Neural crest cell (in vitro differentiated cells): ENCODE results near the gene AARS1. TPM values are rescaled to one million over a fixed set of nuclear protein-coding genes. Genes with fewer than 3 reads are reported as not detected.
A peak's percentile ranks its signal among the peaks of the same experiment; 100 is the strongest.
"Not testable (repeated sequence)": the region's sequence is repeated elsewhere in the genome, so short reads cannot be mapped to it uniquely, and the experiment has no call there.

Source experiments
- DNase-seq: peaks from one replicate; pipeline ENCODE4 v3.0.0; 2021; ENCODE audit warnings: low read depth, mixed read lengths, low spot score
- H3K27ac Mint-ChIP-seq: one replicate; pipeline ENCODE4 v1.8.0; 2021; ENCODE audit warnings: mild to moderate bottlenecking, mixed read lengths; ENCODE audit not compliant: unreplicated experiment
- H3K27me3 Mint-ChIP-seq: 2 replicates; pipeline ENCODE4 v1.8.0; 2021; ENCODE audit warnings: low read depth, mild to moderate bottlenecking, mixed read lengths
- H3K36me3 Mint-ChIP-seq: 2 replicates; pipeline ENCODE4 v1.8.0; 2021; ENCODE audit warnings: low read depth, mild to moderate bottlenecking, mixed read lengths
- H3K4me1 Mint-ChIP-seq: 2 replicates; pipeline ENCODE4 v1.8.0; 2021; ENCODE audit warnings: mixed read lengths
- H3K4me3 Mint-ChIP-seq: one replicate; pipeline ENCODE4 v1.8.0; 2021; ENCODE audit warnings: mild to moderate bottlenecking, mixed read lengths
- H3K9me3 Mint-ChIP-seq: 2 replicates; pipeline ENCODE4 v1.8.0; 2021; ENCODE audit warnings: mixed read lengths
- total RNA-seq: library from RNA; stranded (reverse); gene quantifications from 2 replicates; pipeline ENCODE4 v1.2.1, GENCODE V29; 2021
- TF ChIP-seq, protein P1 (sequence below): fragments of 200-600 bp; sonication (generic); conservative IDR thresholded peaks from 2 replicates; pipeline ENCODE4 v1.5.0; 2021; ENCODE audit warnings: antibody characterized with exemption, mild to moderate bottlenecking

The AARS1 gene
- total RNA-seq, 1 donor from 2014 or later: 128 TPM

DNA sequence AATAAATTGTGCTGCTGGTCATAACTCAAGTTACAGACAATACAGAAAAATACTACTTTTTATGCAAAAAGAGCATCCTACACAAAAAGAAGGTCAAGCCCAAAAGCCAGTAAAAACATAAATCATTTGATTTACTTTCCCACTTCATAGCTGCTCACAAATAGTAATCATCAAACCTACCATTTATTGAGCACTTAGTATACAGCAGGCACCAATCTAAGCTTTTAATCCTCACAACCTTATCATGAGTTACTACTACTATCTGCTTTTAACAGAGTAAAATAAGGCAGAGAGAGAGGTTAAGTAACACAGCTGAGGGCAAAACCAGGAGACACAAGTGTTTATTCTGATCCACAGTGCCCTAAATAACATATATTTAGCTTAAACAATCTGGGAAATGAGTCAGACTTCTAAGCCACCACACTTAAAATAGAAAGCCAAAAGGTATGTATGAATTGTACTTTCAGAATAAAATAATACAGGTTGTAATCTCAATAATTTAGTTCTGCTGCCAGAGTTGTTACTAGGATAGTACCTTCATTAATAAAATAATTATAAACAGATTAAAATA lies 1.7 kb upstream of the AARS1 start:
- no peak for DNase-seq
- H3K27ac Mint-ChIP-seq: no peak overlapping the region
- peaks cover 15% of the 10 kb centered on the region for H3K4me1 Mint-ChIP-seq
- peak overlapping the region; percentile 15 for H3K4me3 Mint-ChIP-seq
- TF ChIP-seq, protein P1, sequence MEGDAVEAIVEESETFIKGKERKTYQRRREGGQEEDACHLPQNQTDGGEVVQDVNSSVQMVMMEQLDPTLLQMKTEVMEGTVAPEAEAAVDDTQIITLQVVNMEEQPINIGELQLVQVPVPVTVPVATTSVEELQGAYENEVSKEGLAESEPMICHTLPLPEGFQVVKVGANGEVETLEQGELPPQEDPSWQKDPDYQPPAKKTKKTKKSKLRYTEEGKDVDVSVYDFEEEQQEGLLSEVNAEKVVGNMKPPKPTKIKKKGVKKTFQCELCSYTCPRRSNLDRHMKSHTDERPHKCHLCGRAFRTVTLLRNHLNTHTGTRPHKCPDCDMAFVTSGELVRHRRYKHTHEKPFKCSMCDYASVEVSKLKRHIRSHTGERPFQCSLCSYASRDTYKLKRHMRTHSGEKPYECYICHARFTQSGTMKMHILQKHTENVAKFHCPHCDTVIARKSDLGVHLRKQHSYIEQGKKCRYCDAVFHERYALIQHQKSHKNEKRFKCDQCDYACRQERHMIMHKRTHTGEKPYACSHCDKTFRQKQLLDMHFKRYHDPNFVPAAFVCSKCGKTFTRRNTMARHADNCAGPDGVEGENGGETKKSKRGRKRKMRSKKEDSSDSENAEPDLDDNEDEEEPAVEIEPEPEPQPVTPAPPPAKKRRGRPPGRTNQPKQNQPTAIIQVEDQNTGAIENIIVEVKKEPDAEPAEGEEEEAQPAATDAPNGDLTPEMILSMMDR: no peak
- no peaks in the 10 kb centered on the region for H3K27me3 Mint-ChIP-seq
- no peaks in the 10 kb centered on the region for H3K9me3 Mint-ChIP-seq
- peaks cover 2% of the 10 kb centered on the region for H3K36me3 Mint-ChIP-seq

DNA sequence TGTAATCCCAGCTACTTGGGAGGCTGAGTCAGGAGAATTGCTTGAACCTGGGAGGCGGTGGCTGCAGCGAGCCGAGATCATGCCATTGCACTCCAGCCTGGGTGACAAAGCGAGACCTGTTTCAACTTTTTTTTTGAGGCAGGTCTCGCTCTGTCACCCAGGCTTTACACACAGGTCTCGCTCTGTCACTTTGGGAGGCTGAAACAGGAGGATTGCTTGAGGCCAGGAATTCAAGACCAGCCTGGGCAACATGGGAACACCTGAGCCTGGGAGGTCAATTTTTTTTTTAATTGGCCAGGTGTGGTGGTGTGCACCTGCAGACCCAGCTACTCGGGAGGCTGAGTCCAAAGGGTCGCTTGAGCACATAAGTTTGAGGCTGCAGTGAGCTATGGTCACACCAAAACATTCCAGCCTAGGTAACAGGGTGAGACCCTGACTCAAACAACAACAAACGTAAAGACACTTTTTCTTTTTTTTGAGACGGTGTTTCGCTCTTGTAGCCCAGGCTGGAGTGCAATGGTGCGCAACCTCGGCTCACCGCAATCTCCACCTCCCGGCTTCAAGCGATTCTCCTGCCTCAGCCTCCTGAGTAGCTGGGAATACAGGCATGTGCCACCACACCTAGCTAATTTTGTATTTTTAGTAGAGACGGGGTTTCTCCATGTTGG lies 1.9 kb downstream of the AARS1 start:
- H3K4me3 Mint-ChIP-seq: peak overlapping the region; percentile 97
- not testable (repeated sequence) for DNase-seq, H3K27me3 Mint-ChIP-seq, H3K36me3 Mint-ChIP-seq, H3K9me3 Mint-ChIP-seq
- peak overlapping the region; percentile 92 for H3K27ac Mint-ChIP-seq
- peaks cover 19% of the 10 kb centered on the region for H3K4me1 Mint-ChIP-seq

- peak overlapping the region; percentile 15 for H3K27ac Mint-ChIP-seq
- peaks cover 22% of the 10 kb centered on the region for H3K36me3 Mint-ChIP-seq
- no peaks in the 10 kb centered on the region for H3K9me3 Mint-ChIP-seq
- H3K27me3 Mint-ChIP-seq: no peaks in the 10 kb centered on the region
- no peak overlapping the region for H3K4me3 Mint-ChIP-seq
- no peaks in the 10 kb centered on the region for H3K4me1 Mint-ChIP-seq
- DNase-seq: no peak
- TF ChIP-seq, protein P1: no peak
These were observed 12.9 kb downstream of the AARS1 start for GRCh38 chr16:70276392-70276791.

DNA sequence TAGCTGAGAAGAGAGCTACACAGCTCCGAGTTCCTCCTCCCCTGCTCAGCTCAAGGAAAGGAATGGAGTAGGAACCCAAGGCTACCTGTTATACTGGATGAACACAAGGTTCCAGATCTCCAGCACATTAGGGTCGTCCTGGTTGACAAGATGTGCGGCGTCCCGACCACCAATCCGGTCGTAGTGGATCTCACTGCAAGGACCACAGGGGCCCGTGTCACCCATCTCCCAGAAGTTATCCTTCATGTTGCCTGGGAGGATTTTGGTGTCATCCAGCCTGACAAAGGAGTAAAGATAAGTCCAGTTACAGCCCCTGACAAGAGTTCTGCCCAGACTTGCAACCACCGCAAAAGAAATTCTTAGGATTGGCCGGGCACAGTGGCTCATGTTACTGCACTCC lies 17.6 kb downstream of the AARS1 start:
- DNase-seq: no peak
- no peaks in the 10 kb centered on the region for H3K27me3 Mint-ChIP-seq
- TF ChIP-seq, protein P1: no peak
- no peaks in the 10 kb centered on the region for H3K4me1 Mint-ChIP-seq
- no peak overlapping the region for H3K27ac Mint-ChIP-seq
- no peak overlapping the region for H3K4me3 Mint-ChIP-seq
- peaks cover 20% of the 10 kb centered on the region for H3K36me3 Mint-ChIP-seq
- no peaks in the 10 kb centered on the region for H3K9me3 Mint-ChIP-seq

DNA sequence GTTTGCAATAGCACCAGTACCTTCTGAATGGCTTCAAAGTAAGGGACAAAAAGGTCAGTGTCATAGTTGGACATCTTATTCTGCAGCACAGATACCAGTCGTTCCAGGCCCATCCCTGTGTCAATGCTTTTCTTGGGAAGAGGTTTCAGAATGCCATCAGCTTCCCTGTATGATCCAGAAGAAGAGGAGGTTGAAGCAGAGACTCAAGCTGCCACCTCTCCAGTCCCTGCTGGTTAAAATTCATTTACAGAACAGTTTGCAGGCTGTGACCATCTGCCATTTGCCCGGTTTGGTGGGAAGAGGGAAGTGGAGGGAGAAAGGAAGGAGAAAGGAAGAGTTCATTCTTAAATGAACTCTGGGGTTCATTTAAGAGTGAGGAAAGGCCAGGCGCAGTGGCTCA lies 19.1 kb downstream of the AARS1 start:
- DNase-seq: no peak
- Mint-ChIP-seq H3K4me1 (no peaks in the 10 kb centered on the region), H3K9me3 (no peaks in the 10 kb centered on the region), H3K27ac (no peak overlapping the region), H3K36me3 (peaks cover 20% of the 10 kb centered on the region), H3K27me3 (no peaks in the 10 kb centered on the region), H3K4me3 (no peak overlapping the region)
- TF ChIP-seq, protein P1: no peak

DNA sequence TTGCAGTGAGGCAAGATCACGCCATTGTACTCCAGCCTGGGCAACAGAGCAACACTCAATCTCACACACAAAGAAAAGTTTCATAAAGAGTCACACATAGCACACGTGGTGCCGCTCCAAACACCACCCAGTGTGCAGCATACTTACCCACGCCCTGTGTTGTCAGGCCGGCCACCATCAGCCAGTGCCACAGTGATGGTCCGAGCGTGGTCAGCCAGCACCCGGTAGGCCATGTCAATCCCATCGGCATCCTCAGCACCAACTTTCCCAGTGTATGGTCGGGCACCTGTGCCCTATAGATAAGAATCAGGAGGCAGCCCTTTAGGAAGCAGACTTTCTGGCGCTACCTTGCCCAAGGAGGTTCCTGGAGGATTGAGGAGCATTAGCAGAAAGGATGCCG lies 19.8 kb downstream of the AARS1 start:
- no peaks in the 10 kb centered on the region for H3K4me1 Mint-ChIP-seq
- peaks cover 22% of the 10 kb centered on the region for H3K36me3 Mint-ChIP-seq

GRCh38 chr16:70267922-70268321 lies 21.4 kb downstream of the AARS1 start:
- peaks cover 21% of the 10 kb centered on the region for H3K36me3 Mint-ChIP-seq
- not testable (repeated sequence) for H3K27me3 Mint-ChIP-seq

More for the DNA sequence above, 19.8 kb downstream of the AARS1 start:
- no peak overlapping the region for H3K4me3 Mint-ChIP-seq
- H3K9me3 Mint-ChIP-seq: no peaks in the 10 kb centered on the region
- no peak overlapping the region for H3K27ac Mint-ChIP-seq
- no peak for DNase-seq
- H3K27me3 Mint-ChIP-seq: no peaks in the 10 kb centered on the region
- TF ChIP-seq, protein P1: no peak

More at GRCh38 chr16:70267922-70268321, 21.4 kb downstream of the AARS1 start:
- not testable (repeated sequence) for H3K9me3 Mint-ChIP-seq, H3K4me1 Mint-ChIP-seq, DNase-seq, H3K4me3 Mint-ChIP-seq, H3K27ac Mint-ChIP-seq
